ENCODE data around the gene NCOA6. TPM values are rescaled to one million over a fixed set of nuclear protein-coding genes. Genes with fewer than 3 reads are reported as not detected.
A peak's percentile ranks its signal among the peaks of the same experiment; 100 is the strongest.

The NCOA6 gene
- 10 to 100 TPM; 20.4 to 24.1 TPM for total RNA-seq

DNA sequence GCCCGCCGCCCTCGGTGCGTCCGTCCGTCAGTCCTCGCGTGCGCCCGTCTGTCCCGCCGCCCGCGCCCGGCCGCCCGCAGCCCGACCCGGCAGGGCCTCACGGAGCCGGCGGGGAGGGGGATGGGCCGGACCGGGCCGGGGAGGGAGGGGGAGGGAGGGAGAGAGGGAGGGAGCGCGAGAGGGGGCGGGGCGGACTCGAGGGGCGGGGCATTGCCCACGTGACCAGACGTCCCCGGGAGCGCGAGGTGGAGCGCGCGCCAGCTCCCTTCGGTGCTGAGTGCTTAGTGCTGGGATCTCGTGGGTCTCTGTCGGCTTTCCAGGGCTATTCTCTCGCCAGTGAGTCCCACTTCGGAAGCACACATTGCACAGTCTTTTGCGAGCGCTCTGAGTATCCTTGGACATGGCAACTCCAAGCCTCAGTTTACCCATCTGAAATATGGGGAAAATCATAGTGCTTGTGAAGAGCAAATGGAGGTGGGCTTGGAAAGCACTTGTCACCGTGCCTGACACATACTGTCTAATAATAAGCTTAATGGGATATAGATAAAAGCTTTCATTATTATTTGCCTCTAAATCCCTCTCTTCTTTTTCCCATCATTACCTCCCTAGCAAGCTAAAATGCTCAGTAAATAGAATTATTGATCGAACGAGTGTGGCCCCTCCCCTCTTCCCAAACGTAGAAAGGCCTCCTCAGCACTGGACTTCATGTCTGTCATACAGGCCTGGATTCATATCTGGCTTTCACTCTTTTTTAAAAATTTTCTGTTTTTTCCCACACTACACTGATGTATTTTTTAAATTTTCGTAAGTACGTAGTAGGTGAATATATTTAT, at the start of gene NCOA6:
TSS of gene NCOA6 (minus strand) at position 122 of the 833 bp plus-strand sequence. CDS start 43,296 bp downstream, outside the sequence.
- peak within 1 kb of the TSS; percentile 85 to 99 for H3K27ac Mint-ChIP-seq
- ATAC-seq (peak; percentile 77 to 81), DNase-seq (ENCODE audit: low spot score in 2 of 2) (peak; percentile 76 to 82)
- no peaks in the 10 kb centered on the region for H3K9me3 Mint-ChIP-seq
- H3K36me3 Mint-ChIP-seq = peaks cover 6 to 9% of the 10 kb centered on the region in 2 donors

DNA sequence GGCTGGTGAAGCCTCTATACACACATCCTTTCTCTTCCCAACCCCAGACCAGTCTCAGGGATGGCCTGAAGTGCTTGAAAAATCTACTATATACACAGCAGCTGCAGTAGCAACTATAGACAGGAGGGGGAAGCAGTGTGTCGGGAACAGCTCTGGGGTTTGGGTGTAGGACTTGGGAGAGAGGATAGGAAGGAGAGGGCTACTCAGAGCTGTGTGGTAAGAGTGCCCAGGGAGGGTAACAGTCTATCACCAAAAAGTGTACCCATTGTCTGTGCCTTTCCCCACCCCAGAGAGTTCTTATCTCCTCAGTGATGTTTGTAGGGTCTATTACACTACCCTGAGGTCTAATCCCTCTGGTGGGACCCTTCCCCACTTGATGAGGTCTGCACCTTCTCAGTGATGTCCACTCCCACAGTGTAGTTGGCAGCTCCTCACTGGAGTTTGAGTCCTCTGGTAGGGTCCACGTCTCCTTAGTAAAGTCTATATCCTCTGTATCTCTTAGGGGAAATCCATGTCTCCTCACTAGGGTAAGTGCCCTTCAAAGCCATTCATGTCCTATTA, 48.7 kb upstream of the NCOA6 start:
- no peaks in the 10 kb centered on the region for H3K9me3 Mint-ChIP-seq
- H3K27ac Mint-ChIP-seq = peak overlapping the region in 1 of 2 donors; percentile 82
- DNase-seq (ENCODE audit: low spot score in 2 of 2) = peak in 1 of 2 donors; percentile 73
- ATAC-seq = peak; percentile 11 to 15
- peaks cover 0 to 11% of the 10 kb centered on the region in 2 donors for H3K36me3 Mint-ChIP-seq

DNA sequence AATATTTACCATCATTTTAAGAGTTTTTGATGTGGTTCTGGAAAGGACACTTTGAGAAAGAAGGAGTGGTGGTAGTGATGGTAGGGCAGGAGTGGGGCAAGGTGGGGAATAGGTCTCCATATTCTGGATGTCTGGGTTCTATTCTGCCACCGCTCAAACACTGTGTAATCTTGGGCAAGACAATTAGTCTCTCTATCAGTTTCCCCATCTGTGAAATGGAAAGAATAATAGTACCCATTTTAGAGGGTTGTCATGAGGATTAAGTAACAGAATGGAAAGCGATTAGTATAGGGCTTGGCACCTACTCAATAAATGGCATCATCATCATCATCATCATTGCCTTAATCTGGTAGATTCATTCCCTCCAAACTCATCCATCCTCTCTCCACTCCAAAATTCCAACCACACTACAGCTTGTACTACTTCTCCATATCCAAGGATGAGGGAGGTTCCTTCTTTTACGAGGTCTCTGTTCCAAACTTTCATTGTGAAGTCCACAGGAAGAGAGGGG, 48.2 kb upstream of the NCOA6 start:
- DNase-seq (ENCODE audit: low spot score in 2 of 2) = no peak
- peaks cover 0 to 8% of the 10 kb centered on the region in 2 donors for H3K36me3 Mint-ChIP-seq
- ATAC-seq = no peak
- no peaks in the 10 kb centered on the region for H3K9me3 Mint-ChIP-seq
- H3K27ac Mint-ChIP-seq = peak overlapping the region; percentile 82 to 89

DNA sequence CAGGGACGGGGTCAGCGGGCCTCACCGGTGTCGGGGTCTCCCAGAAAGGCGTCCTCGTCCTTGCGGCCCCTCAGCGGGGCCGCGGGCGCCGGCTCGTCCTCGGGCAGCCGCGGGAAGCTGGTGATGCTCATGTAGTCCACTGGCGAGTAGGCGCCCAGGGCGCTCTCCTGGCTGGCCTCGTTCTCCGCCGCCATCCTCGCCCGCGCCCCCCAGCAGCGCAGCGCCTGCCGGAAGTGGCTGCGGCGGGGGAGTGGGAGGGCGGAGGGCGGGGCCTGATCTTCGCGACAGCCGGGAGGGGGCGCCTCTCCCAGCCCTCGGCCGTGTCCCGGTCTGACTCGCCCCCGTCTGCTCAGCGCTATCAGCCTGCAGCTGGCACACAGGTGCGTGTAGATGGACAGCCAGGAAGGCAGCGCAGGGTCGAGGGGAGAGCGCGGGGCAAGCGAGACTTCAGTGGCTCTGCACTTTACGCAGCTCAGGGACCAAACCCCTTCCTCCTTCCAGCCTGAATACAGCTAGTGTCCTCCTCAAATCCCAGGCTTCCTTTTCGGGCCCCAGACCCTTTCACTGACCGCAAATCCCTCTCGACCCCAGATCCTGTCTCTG, 47.3 kb upstream of the NCOA6 start, which contains the start of gene GGT7:
TSS of gene GGT7 (minus strand) at position 235 of the 603 bp plus-strand sequence. CDS start at position 194, 41 bp downstream.
- no peaks in the 10 kb centered on the region for H3K9me3 Mint-ChIP-seq
- peaks cover 0 to 8% of the 10 kb centered on the region in 2 donors for H3K36me3 Mint-ChIP-seq
- ATAC-seq = peak; percentile 52 to 62

DNA sequence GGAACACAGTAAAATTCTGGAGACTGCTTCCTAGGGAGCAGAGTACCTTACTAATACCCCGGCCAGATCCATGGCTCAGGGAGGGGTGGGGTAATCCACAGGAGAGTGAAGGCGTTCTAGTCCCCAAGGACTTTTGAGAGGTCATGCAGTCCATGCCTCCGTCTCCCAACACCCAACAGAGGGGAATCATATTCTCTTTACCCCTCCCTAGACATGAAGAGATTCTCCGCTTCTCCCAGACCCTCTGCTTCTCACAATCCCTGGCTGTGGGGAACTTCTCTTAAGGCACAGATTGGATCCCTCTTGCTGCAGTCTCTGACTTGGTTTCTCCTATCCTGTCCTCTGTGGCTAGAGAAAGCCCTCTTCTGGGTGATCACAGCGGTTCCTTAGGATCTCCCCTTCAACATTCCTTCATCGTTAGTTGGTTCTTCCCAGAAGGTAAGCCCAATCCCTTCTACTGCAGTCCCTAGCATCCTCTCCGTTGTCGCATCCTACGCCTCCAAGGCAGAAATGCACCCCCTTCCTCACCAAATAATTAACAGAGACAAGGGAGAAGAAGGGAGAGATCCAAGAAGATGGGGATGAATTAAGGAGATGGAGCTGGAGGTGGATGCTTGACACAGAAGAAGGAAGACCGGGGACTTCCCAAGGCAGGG, 46.6 kb upstream of the NCOA6 start:
- Mint-ChIP-seq H3K9me3 (no peaks in the 10 kb centered on the region), H3K27ac (peak overlapping the region in 1 of 2 donors; percentile 82), H3K36me3 (peaks cover 0 to 5% of the 10 kb centered on the region in 2 donors)
- DNase-seq (ENCODE audit: low spot score in 2 of 2) = no peak
- no peak for ATAC-seq

More for the DNA sequence above, 47.3 kb upstream of the NCOA6 start, which contains the start of gene GGT7:
- peak; percentile 83 to 90 for DNase-seq (ENCODE audit: low spot score in 2 of 2)
- H3K27ac Mint-ChIP-seq = peak within 1 kb of the TSS; percentile 82 to 89

DNA sequence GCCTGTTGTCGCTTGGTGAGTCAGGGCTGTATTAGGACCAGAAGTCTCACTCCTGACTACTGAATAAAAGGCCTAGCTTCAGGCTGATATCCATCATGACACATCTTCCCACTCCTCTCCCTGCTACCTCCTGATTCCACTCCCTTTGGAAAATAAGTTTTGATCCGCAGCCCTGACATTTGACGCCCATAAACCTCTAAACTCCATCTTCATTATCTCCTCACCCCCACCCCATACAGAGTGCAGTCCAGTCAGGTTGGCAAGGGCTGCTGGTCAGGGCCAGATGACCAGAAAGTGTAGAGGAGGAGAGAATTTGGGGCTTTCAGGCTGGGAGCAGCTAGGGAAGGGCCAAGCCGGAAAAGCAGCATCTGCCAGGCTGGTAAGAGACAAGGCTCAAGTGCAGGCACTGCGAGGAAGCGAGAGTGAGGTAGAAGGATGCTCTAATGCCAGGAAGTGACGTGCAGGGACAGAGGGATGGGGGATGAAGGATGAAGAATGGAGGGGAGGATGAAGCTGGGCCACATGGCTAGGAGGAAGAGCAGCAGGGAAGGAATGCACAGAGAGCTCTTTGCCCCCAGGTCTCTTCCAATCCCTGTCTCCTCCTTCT, 46.0 kb upstream of the NCOA6 start:
- ATAC-seq (no peak), DNase-seq (ENCODE audit: low spot score in 2 of 2) (no peak)
- Mint-ChIP-seq H3K9me3 (no peaks in the 10 kb centered on the region), H3K36me3 (no peaks in the 10 kb centered on the region), H3K27ac (no peak overlapping the region)

DNA sequence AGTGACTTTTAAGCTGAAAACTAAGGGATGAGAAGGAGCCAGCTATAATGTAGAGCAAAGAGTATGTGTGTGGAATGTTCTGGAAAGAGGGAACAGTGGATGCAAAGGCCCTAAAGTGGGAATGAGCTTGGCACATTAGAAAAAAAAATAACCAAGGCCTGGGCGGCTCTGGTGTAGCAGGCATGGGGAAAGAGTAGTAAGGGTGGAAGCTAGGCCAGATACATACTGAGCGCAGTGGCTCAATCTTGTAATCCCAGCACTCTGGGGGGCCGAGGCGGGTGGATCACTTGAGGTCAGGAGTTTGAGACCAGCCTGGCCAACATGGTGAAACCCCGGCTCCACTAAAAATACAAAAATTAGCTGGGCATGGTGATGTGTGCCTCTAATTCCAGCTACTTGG, 38.8 kb upstream of the NCOA6 start:
- Mint-ChIP-seq H3K9me3 (no peaks in the 10 kb centered on the region), H3K27ac (peak overlapping the region; percentile 37 to 62), H3K36me3 (no peaks in the 10 kb centered on the region)
- ATAC-seq (no peak), DNase-seq (ENCODE audit: low spot score in 2 of 2) (no peak)

DNA sequence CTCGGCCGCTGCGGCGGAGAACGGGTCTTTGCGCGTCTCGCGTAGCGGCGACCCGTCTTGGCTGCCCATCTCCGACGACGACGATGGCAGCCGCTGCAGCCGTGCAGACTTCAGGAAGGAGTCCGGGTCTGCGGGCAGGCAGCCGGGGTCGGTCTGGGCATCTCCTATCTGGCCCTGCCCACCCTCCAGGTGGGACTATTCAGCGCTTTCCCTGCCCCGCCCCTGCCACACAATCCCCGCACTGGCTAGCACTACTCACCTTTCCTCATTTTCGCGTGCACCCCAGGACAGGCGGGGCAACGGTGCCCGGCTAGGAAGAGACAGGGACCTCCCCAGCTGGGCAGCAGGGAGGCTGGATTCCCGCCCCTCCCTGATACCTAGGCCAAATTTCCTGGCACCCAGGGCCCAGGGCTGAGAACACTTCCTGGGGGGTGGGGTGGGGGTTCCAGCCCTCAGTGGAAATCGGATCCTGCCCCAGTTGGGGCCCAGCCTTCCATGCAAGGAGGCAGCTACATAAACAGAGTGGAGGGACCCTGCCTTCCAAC, 38.0 kb upstream of the NCOA6 start:
- no peak for ATAC-seq
- DNase-seq (ENCODE audit: low spot score in 2 of 2) = no peak

DNA sequence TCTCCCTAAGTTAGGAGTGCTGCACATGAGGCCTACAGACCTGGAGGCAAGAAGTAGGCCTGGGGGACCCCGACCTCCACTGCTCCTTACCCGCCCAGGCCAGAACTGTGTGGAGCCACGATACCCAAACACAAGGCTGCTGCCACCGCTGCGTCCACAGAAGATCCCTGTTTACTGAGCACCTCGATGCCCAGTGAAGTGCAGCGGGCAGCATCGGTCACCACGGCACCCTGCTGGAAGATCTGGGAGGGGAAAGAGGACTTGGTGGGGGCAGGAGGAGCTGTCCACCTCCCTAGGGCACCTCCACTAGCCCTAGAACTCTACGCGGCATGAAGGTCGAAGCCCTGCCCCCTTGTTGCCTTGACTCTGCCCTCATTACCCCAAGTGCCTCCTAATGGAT, 37.3 kb upstream of the NCOA6 start:
- Mint-ChIP-seq H3K27ac (peak overlapping the region in 1 of 2 donors; percentile 37), H3K9me3 (no peaks in the 10 kb centered on the region), H3K36me3 (no peaks in the 10 kb centered on the region)
- no peak for ATAC-seq
- no peak for DNase-seq (ENCODE audit: low spot score in 2 of 2)

More for the DNA sequence above, 38.0 kb upstream of the NCOA6 start:
- Mint-ChIP-seq H3K27ac (peak overlapping the region in 1 of 2 donors; percentile 37), H3K9me3 (no peaks in the 10 kb centered on the region), H3K36me3 (no peaks in the 10 kb centered on the region)

DNA sequence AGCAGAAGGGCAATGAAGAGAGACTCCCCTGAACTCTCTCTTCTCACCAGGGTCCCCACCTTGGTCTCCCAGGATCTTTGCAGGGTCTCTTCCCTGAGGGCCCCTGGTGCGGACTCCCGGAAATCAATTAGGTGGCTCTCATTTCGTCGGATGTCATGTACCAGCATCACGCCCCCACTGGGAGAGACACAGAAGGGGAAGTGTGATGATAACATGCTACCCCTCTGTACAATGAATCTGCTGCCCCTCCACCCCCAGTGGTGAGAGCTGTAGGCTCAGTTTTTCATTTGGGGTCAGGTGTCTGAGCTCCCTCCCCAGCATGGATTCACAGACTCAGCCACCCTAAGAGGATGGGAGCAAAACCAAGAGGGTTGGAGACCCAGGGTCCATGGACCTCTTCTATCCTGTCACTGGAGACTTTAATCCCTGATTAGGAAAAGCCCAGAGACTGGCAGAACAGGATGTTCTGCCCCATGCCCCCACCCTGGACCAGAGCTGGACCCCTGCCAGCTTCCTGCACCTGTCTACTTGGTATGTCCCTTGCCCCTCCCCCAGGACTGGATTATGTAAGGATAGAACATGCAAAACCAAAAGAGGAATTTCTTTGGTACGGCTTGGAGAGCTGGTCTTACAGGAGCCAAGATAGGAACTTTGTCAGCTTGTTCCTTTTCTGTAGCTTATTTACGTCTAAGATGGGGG, 36.1 kb upstream of the NCOA6 start:
- DNase-seq (ENCODE audit: low spot score in 2 of 2) = no peak
- Mint-ChIP-seq H3K36me3 (no peaks in the 10 kb centered on the region), H3K9me3 (no peaks in the 10 kb centered on the region), H3K27ac (peak overlapping the region in 1 of 2 donors; percentile 24)
- ATAC-seq = no peak

DNA sequence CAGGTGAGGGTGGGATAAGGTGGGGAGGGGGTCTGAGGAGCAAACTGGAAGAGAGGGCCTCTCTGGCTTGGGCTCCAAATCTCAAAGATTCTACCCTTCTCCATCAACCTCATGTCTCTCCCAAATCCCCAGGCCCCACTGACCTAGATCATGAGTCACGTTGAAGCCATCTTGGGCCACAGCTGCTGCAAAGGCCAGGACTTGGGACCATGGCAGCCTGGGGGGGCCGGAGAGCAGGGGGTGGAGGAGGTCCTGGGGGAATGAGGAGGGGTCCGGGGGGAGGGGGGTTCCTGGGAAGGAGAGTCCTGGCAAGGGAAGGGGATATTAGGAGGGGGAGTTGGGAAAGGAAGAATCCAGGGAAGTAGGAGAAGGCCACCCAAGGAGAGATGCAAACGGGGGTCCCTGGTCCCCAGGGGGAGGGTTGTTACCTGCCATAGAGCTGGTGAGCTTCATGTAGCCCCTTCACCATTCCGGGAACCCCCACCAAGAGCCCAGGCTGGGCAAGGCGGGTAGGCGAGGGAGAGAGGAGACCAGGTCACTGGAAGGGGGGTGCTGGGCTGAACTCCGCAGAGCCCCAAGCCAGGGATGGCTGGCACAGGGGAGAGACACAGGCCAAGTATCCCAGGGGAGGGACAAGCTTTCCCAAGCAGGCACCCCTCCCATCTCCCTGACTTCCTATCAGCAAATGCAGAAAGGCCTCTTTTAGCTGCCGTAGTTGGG, 34.5 kb upstream of the NCOA6 start:
- H3K9me3 Mint-ChIP-seq = no peaks in the 10 kb centered on the region
- DNase-seq (ENCODE audit: low spot score in 2 of 2) (peak in 1 of 2 donors; percentile 46), ATAC-seq (no peak)
- no peaks in the 10 kb centered on the region for H3K36me3 Mint-ChIP-seq
- H3K27ac Mint-ChIP-seq = no peak overlapping the region

DNA sequence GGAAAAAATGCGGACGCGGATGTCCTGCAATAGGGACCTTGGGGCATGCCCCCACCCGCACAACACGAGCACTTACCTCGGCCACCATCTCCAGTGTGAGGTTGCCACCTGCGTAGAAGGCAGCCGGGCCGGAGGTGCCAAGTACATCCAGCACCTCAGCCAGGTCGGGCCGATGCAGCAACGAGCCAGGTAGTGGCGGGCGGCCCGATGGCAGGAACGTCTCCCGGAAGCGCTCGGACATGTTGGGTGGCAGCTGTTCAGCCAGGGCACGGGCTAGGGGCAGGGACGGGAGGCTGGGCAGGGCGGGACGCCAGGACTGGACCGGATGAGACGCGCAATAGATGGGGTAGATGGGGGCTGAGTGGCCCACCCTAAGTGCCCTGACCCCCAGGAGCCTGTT, 33.9 kb upstream of the NCOA6 start:
- no peak for ATAC-seq

DNA sequence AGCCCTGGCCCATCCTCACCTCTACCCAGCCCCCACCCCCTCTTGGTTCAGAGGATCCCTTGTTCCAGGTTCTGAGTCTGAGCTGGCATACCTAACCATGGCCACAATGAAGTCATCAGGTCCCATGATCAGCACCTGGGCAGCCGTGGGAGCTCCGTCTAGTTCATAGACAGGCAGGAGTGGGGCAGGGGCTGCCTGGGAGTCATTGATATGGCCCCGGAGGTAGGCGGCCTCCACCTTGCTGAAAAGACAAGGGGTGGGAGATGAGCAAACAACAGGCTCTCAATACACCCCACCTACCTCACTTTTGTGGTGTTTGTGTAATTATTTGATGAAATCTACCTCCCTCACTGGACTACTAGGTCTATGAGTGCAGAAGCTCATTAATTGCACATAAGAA, 26.8 kb upstream of the NCOA6 start:
- no peak overlapping the region for H3K27ac Mint-ChIP-seq
- no peaks in the 10 kb centered on the region for H3K9me3 Mint-ChIP-seq
- DNase-seq (ENCODE audit: low spot score in 2 of 2) (no peak), ATAC-seq (no peak)
- H3K36me3 Mint-ChIP-seq = peaks cover 0 to 5% of the 10 kb centered on the region in 2 donors

More for the DNA sequence above, 33.9 kb upstream of the NCOA6 start:
- no peak for DNase-seq (ENCODE audit: low spot score in 2 of 2)
- Mint-ChIP-seq H3K9me3 (no peaks in the 10 kb centered on the region), H3K36me3 (no peaks in the 10 kb centered on the region), H3K27ac (no peak overlapping the region)

DNA sequence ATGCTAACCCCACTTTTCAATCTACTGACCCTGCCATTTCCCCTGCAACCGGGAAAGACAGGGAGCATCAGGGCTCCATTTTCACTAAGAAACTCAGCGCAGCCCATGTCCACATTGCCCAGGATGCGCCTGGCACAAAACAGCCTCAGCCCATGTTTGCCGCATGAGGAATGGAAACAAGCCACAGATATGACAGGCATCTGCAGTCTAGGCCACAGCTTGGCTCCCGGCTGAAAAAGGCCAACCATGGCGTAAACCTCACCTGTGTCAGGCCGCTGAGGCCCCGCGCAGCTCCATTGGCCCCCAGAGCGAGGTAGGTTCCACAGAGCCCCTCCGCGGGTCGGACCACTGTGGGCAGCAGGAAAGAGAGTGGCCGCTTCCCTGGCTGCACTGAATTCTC, 25.5 kb upstream of the NCOA6 start:
- Mint-ChIP-seq H3K36me3 (peaks cover 0 to 5% of the 10 kb centered on the region in 2 donors), H3K27ac (no peak overlapping the region), H3K9me3 (no peaks in the 10 kb centered on the region)
- ATAC-seq (no peak), DNase-seq (ENCODE audit: low spot score in 2 of 2) (peak in 1 of 2 donors; percentile 34)

DNA sequence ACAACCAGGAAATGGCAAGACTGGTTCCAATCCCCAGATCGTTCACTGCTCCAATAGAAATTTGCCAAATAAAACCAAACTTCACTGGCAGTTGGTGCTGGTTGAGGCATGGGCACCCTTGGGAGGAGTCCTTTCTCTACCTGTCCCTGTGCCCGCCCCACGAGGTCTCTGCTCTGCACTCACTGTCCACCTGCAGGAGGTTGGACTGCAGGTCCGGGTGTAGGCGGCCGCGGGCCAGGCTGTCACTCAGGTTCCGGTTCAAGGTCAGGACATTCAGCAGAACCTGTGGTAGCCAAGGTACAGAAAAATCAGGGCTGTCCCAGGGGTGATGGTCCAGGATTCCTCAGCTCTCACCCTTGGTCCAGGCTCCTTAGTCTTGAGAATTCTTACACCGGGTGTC, 24.3 kb upstream of the NCOA6 start:
- Mint-ChIP-seq H3K36me3 (peaks cover 0 to 5% of the 10 kb centered on the region in 2 donors), H3K9me3 (no peaks in the 10 kb centered on the region), H3K27ac (no peak overlapping the region)
- DNase-seq (ENCODE audit: low spot score in 2 of 2) (peak in 1 of 2 donors; percentile 42), ATAC-seq (no peak)

All from activated naive CD4-positive, alpha-beta T cell treated with anti-CD3 and anti-CD28 coated beads, Interleukin-2, amount 50 U/mL, for 72 hours (primary cell).